WTC11 (cell line): ENCODE data around the gene IL1RAPL1.

Experiments used
- CDX4 ChIP-seq: fragments of 250-450 bp; sonication (Bioruptor Pico); IDR thresholded peaks from 2 replicates; pipeline ENCODE4 v1.9.0; 2021; ENCODE audit warnings: moderate library complexity, mild to moderate bottlenecking, inconsistent platforms, borderline replicate concordance
- CTCF ChIP-seq: fragments of 200-600 bp; IDR thresholded peaks from 2 replicates; pipeline ENCODE4 v1.8.0; 2022; ENCODE audit warnings: antibody characterized with exemption
- ESRRA ChIP-seq: sonication (generic); formaldehyde crosslinking; IDR thresholded peaks from 2 replicates; pipeline ENCODE4 v1.8.1; 2022; ENCODE audit warnings: mild to moderate bottlenecking, missing genetic modification reagents, borderline replicate concordance
- FOXP4 ChIP-seq: sonication (generic); formaldehyde crosslinking; IDR thresholded peaks from 2 replicates; pipeline ENCODE4 v1.8.0; 2022; ENCODE audit warnings: mild to moderate bottlenecking, missing genetic modification reagents
- MAX ChIP-seq: sonication (generic); formaldehyde crosslinking; IDR thresholded peaks from 2 replicates; pipeline ENCODE4 v1.8.0; 2022; ENCODE audit warnings: mild to moderate bottlenecking, missing genetic modification reagents
- NR1H2 ChIP-seq: sonication (generic); formaldehyde crosslinking; IDR thresholded peaks from 2 replicates; pipeline ENCODE4 v1.9.0; 2021; ENCODE audit warnings: mild to moderate bottlenecking, moderate library complexity, missing genetic modification reagents
- NR2C2 ChIP-seq: sonication (generic); formaldehyde crosslinking; IDR thresholded peaks from 2 replicates; pipeline ENCODE4 v1.8.0; 2022; ENCODE audit warnings: mild to moderate bottlenecking, missing genetic modification reagents
- PRRX2 ChIP-seq: fragments of 250-450 bp; sonication (Bioruptor Pico); IDR thresholded peaks from 2 replicates; pipeline ENCODE4 v1.8.0; 2021; ENCODE audit warnings: mild to moderate bottlenecking
- RELA ChIP-seq: sonication (generic); formaldehyde crosslinking; IDR thresholded peaks from 2 replicates; pipeline ENCODE4 v1.8.1; 2022; ENCODE audit warnings: missing genetic modification reagents, mild to moderate bottlenecking, borderline replicate concordance
- TCF7 ChIP-seq: sonication (generic); formaldehyde crosslinking; IDR thresholded peaks from 2 replicates; pipeline ENCODE4 v1.8.0; 2022; ENCODE audit warnings: mild to moderate bottlenecking, low read depth, missing genetic modification reagents, moderate library complexity
- ZNF263 ChIP-seq: sonication (generic); formaldehyde crosslinking; IDR thresholded peaks from 2 replicates; pipeline ENCODE4 v1.8.1; 2022; ENCODE audit warnings: low read depth, mild to moderate bottlenecking, moderate library complexity, missing genetic modification reagents
- ZNF281 ChIP-seq: sonication (generic); formaldehyde crosslinking; IDR thresholded peaks from 2 replicates; pipeline ENCODE4 v1.8.0; 2023; ENCODE audit warnings: mild to moderate bottlenecking, missing genetic modification reagents

GRCh38 chrX:28639451-28639850 is 52.2 kb downstream of the IL1RAPL1 start:
- no peak for TF ChIP-seq FOXP4 (CRISPR knock-in tag)
- TF ChIP-seq CTCF, result no peak
- TF ChIP-seq PRRX2 (CRISPR knock-in tag), result no peak
- no peak for TF ChIP-seq ZNF281 (CRISPR knock-in tag)
- TF ChIP-seq NR1H2 (CRISPR knock-in tag), result no peak
- no peak for TF ChIP-seq ZNF263 (CRISPR knock-in tag)
- no peak for TF ChIP-seq ESRRA (CRISPR knock-in tag)
- TF ChIP-seq MAX (CRISPR knock-in tag), result no peak
- TF ChIP-seq RELA (CRISPR knock-in tag), result no peak
- no peak for TF ChIP-seq CDX4 (CRISPR knock-in tag)
- TF ChIP-seq NR2C2 (CRISPR knock-in tag), result no peak
- no peak for TF ChIP-seq TCF7 (CRISPR knock-in tag)
